ENCODE measurements around the gene PHACTR1.

- no peak for TF ChIP-seq CTCF (IDR thresholded peaks at IDR 0.05)
- TF ChIP-seq EP300 (IDR thresholded peaks at IDR 0.05) = no peak
- no peak for TF ChIP-seq POLR2AphosphoS5 (IDR thresholded peaks at IDR 0.05)
Observed at GRCh38 chr6:12760911-12761310, 44.3 kb downstream of the PHACTR1 start.
